RWPE1 (cell line): ENCODE results near the gene LRCH2.

Experiments
- CTCF ChIA-PET: fragments of 350-600 bp; sonication (Branson Sonifier 250); formaldehyde crosslinking; extraction: SDS; loops from one replicate; lab custom pipeline; 2021; lab: Yijun Ruan, JAX
- POLR2A ChIA-PET: fragments of 400-600 bp; formaldehyde crosslinking; extraction: SDS; loops from one replicate; lab custom pipeline; 2020; ENCODE audit warnings: antibody characterized with exemption; ENCODE audit not compliant: low non-redundant PET; lab: Yijun Ruan, JAX
- DNase-seq: peaks from one replicate; pipeline ENCODE4 v3.0.0; 2012; ENCODE audit warnings: low spot score
- H3K27ac ChIP-seq: fragments of 450-650 bp; 2 replicates; pipeline ENCODE4 v1.5.1; 2017
- TF ChIP-seq, protein P1 (sequence below): fragments of 450-650 bp; conservative IDR thresholded peaks from 2 replicates; pipeline ENCODE4 v1.5.1; 2017; ENCODE audit warnings: low read depth, mild to moderate bottlenecking

LRCH2 gene, protein sequence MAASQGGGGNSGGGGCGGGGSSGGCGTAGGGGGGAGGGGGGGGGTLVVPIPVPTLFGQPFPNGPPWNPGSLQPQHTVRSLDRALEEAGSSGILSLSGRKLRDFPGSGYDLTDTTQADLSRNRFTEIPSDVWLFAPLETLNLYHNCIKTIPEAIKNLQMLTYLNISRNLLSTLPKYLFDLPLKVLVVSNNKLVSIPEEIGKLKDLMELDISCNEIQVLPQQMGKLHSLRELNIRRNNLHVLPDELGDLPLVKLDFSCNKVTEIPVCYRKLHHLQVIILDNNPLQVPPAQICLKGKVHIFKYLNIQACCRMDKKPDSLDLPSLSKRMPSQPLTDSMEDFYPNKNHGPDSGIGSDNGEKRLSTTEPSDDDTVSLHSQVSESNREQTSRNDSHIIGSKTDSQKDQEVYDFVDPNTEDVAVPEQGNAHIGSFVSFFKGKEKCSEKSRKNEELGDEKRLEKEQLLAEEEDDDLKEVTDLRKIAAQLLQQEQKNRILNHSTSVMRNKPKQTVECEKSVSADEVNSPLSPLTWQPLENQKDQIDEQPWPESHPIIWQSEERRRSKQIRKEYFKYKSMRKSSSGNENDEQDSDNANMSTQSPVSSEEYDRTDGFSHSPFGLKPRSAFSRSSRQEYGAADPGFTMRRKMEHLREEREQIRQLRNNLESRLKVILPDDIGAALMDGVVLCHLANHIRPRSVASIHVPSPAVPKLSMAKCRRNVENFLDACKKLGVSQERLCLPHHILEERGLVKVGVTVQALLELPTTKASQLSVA

DNA sequence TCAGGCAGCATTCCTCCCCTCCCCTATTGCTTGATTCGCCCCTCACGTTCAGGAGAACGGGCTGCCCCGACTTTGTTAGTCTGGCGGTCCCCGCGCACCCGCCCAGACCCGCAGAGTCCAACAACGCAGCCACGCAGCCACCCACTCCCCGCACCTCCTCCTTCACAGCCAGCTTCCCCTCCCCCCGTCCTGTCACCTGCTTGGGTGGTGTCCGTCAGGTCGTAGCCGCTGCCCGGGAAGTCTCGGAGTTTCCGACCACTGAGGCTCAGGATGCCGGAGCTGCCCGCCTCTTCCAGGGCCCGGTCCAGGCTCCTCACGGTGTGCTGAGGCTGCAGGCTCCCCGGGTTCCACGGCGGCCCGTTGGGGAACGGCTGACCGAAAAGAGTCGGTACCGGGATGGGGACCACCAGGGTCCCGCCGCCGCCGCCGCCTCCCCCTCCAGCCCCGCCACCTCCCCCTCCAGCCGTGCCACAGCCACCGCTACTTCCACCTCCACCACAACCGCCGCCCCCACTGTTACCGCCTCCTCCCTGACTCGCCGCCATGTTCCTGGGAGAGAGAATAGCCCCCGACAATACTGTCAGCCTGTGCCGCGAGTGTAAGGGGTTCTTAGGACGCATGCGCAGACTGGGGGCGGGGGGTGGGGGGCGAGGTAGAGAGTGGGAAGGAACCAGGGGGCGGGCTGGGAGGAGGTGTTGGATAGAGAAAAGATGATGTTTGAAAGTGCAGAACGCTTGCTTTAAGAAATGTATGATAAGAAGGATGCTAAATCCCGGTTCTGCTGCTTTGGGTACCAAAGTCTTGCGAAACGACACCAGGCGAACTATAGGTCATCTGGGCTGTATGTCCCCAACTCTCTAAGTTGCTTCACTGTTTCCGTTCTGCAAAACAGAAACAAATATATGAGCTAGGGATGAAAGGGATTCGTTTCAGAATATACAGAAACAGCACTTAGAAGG, at the start of gene LRCH2:
LRCH2 (minus strand) TSS at position 600 of the 959 bp plus-strand sequence; CDS start at position 545, 55 bp downstream.
- TF ChIP-seq, protein P1, sequence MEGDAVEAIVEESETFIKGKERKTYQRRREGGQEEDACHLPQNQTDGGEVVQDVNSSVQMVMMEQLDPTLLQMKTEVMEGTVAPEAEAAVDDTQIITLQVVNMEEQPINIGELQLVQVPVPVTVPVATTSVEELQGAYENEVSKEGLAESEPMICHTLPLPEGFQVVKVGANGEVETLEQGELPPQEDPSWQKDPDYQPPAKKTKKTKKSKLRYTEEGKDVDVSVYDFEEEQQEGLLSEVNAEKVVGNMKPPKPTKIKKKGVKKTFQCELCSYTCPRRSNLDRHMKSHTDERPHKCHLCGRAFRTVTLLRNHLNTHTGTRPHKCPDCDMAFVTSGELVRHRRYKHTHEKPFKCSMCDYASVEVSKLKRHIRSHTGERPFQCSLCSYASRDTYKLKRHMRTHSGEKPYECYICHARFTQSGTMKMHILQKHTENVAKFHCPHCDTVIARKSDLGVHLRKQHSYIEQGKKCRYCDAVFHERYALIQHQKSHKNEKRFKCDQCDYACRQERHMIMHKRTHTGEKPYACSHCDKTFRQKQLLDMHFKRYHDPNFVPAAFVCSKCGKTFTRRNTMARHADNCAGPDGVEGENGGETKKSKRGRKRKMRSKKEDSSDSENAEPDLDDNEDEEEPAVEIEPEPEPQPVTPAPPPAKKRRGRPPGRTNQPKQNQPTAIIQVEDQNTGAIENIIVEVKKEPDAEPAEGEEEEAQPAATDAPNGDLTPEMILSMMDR: no peak
- ChIA-PET POLR2A (no interaction called here), CTCF (no interaction called here)
- H3K27ac ChIP-seq: no peak within 1 kb of the TSS
- DNase-seq: no peak

DNA sequence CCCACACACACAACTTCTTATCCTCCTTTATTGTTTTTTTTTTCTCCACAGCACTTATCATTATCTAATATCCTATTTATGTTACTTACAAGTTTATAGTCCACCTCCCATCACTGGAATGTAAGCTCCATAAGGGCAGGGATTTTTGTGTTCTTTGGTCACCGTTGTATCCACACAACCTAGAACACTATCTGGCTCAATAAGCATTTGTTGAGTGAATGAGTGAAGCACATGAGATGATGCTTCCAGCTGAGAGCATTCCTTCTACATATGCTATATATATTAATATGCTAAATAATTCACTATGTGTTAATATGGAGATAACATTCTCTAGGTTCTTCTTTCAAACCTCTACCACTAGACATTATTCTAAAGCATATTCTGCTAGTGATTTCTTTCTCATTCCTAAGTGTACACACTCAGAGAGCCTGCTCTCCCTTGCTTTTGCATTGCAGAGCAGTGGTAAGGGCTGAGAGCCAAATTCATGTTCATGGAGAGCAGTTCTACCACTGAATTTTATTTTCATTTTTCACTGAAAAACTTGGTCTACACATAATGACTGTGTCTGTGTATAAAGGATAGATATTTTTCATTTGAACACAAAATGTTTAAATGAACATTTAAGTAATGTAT, 35.3 kb upstream of the LRCH2 start:
- TF ChIP-seq, protein P1: no peak
- no peak overlapping the region for H3K27ac ChIP-seq
- ChIA-PET POLR2A (no interaction called here), CTCF (no interaction called here)
- no peak for DNase-seq

DNA sequence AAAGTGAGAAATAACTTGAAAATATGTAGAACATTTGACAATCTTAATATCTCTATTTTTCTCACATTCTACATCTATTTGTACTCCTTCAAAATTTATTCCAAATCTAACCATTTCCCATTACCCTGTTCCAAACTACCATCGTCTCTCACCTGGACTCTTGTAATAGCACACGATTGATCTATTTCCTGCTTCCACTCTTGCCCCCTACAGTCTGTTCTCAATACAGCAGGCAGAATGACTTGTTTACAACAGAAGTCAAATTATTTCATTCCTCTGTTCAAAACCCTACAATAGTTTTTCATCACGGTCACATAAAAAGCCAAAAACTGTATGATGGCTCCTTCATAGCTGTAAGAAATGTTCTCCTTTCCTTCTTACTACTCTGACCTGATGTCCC, 34.5 kb upstream of the LRCH2 start:
- ChIA-PET CTCF (no interaction called here), POLR2A (no interaction called here)
- DNase-seq: no peak
- H3K27ac ChIP-seq: no peak overlapping the region
- TF ChIP-seq, protein P1: no peak

DNA sequence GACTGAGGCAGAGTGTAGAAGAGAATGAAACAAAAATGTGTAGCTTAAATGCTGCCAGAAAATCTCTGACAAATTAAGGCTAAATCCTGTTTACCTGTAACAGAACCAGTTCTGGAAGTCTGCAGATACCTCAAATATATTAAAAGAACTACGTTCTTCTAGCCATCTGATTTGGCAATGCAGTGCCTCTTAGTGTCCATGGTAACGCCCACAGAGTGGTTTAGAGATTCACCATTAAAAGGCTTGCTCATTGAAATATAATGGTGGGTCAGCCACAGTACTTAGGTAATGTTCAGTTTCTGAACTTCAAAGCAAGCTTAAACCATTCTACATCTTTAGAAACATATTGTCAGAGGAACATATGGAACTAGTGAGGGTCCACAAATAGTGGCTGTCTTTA, 32.4 kb upstream of the LRCH2 start:
- no peak for DNase-seq
- no peak overlapping the region for H3K27ac ChIP-seq
- POLR2A ChIA-PET: no interaction called here
- CTCF ChIA-PET: no interaction called here
- TF ChIP-seq, protein P1: no peak

DNA sequence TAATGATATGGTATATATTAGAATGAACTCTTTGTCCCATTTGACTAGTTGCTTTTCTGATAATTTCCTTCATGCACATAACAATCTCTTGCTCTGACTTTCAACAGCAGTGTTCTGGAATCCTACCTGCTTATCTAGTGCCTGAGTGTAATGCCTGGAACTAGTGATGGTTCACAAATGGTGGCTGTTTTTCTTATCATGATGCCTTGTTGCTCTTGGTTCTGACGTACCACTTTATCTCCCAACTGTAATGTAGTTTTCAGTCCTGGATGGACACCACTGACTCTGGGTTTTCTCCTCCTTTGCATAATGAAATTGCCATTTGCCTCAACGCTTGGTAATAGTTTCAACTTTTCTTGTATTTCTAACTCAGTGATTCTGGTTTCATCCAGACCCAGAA, 30.1 kb upstream of the LRCH2 start:
- no peak overlapping the region for H3K27ac ChIP-seq
- POLR2A ChIA-PET: no interaction called here
- TF ChIP-seq, protein P1: no peak
- no peak for DNase-seq
- CTCF ChIA-PET: no interaction called here
